ENCODE measurements around the gene DRAM1.

- TF ChIP-seq, protein P1, sequence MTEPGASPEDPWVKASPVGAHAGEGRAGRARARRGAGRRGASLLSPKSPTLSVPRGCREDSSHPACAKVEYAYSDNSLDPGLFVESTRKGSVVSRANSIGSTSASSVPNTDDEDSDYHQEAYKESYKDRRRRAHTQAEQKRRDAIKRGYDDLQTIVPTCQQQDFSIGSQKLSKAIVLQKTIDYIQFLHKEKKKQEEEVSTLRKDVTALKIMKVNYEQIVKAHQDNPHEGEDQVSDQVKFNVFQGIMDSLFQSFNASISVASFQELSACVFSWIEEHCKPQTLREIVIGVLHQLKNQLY (CRISPR knock-in tag; IDR thresholded peaks at IDR 0.05) = no peak
- TF ChIP-seq CTCF (IDR thresholded peaks at IDR 0.05) (no peak), TEAD4 (CRISPR knock-in tag; IDR thresholded peaks at IDR 0.05) (no peak), ATF1 (CRISPR knock-in tag; IDR thresholded peaks at IDR 0.05) (no peak)
- TF ChIP-seq, protein P2, sequence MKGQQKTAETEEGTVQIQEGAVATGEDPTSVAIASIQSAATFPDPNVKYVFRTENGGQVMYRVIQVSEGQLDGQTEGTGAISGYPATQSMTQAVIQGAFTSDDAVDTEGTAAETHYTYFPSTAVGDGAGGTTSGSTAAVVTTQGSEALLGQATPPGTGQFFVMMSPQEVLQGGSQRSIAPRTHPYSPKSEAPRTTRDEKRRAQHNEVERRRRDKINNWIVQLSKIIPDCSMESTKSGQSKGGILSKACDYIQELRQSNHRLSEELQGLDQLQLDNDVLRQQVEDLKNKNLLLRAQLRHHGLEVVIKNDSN (CRISPR knock-in tag; IDR thresholded peaks at IDR 0.05) = no peak
These were observed 61.9 kb downstream of the DRAM1 start for GRCh38 chr12:101939306-101939705.

All from WTC11 (cell line).